ENCODE data around the gene PYCARD.

DNA sequence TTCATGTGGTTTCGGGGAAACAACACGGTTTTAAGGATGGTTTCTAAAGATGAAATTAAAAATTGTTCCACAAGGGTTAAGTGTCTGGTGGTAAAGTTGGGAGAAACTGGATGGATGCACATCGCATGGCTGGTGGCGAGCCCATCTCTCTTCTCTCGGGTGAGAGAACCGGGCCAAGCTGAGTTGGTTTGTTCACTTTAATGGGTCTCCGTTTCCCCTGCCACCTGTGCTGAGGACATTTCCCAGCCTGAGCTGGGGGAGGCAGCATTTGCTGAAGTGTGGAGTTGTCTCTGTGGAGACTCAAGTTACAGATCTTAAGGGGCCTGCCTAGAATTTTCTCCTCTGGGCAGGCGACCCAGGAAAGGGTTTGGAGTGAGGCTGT is 14.8 kb downstream of the PYCARD start:
- TF ChIP-seq FOXK1 (CRISPR knock-in tag; IDR thresholded peaks at IDR 0.05; ENCODE audit: borderline replicate concordance) (no peak), POLR2AphosphoS5 (IDR thresholded peaks at IDR 0.05; ENCODE audit: control insufficient read depth, insufficient read depth, low read depth, low read length) (no peak), MAFF (IDR thresholded peaks at IDR 0.05; ENCODE audit: low read length) (no peak), ZNF589 (CRISPR knock-in tag; IDR thresholded peaks at IDR 0.05; ENCODE audit: low read depth) (no peak), CBX5 (IDR thresholded peaks at IDR 0.05; ENCODE audit: borderline replicate concordance, low read depth) (no peak)
- TF ChIP-seq, protein P1, sequence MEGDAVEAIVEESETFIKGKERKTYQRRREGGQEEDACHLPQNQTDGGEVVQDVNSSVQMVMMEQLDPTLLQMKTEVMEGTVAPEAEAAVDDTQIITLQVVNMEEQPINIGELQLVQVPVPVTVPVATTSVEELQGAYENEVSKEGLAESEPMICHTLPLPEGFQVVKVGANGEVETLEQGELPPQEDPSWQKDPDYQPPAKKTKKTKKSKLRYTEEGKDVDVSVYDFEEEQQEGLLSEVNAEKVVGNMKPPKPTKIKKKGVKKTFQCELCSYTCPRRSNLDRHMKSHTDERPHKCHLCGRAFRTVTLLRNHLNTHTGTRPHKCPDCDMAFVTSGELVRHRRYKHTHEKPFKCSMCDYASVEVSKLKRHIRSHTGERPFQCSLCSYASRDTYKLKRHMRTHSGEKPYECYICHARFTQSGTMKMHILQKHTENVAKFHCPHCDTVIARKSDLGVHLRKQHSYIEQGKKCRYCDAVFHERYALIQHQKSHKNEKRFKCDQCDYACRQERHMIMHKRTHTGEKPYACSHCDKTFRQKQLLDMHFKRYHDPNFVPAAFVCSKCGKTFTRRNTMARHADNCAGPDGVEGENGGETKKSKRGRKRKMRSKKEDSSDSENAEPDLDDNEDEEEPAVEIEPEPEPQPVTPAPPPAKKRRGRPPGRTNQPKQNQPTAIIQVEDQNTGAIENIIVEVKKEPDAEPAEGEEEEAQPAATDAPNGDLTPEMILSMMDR (IDR thresholded peaks at IDR 0.05 in 2 of 3, conservative IDR thresholded peaks at IDR 0.05 in 1 of 3; ENCODE audit: insufficient read depth in 2 of 3, low read depth in 1 of 3, low read length in 3 of 3): 0 out of 6 replicates have a peak, but pooled peaks of 1 of the 3 experiments have one; percentile 3

Data from K562 (cell line).